Mucosa of rectum (tissue), 2 donors: ENCODE measurements around the gene PRG3.

ENCODE experiments used
- H3K27ac ChIP-seq, 2 donors: one replicate each; pipeline ENCODE4 v1.7.0; 2013; ENCODE audit warnings: inconsistent platforms in 2 of 2, low read depth in 2 of 2, low read length in 2 of 2
- H3K27me3 ChIP-seq, 2 donors: one replicate each; pipeline ENCODE4 v1.7.0; 2013; ENCODE audit warnings: low read length in 2 of 2; ENCODE audit not compliant: control insufficient read depth in 2 of 2, insufficient read depth in 2 of 2
- H3K36me3 ChIP-seq, 2 donors: one replicate each; pipeline ENCODE4 v1.7.0; 2013; ENCODE audit warnings: low read length in 2 of 2; ENCODE audit not compliant: control insufficient read depth in 2 of 2, insufficient read depth in 2 of 2
- H3K4me1 ChIP-seq, 2 donors: one replicate each; pipeline ENCODE4 v1.7.0; 2013; ENCODE audit warnings: low read length in 2 of 2, mild to moderate bottlenecking in 1 of 2; ENCODE audit not compliant: control insufficient read depth in 2 of 2, insufficient read depth in 2 of 2
- H3K4me3 ChIP-seq, 2 donors: one replicate each; pipeline ENCODE4 v1.7.0; 2013; ENCODE audit warnings: low read length in 2 of 2
- H3K9ac ChIP-seq, 2 donors: one replicate each; pipeline ENCODE4 v1.7.0; 2013; ENCODE audit warnings: low read length in 2 of 2, low read depth in 1 of 2, mild to moderate bottlenecking in 1 of 2
- H3K9me3 ChIP-seq, 2 donors: one replicate each; pipeline ENCODE4 v1.7.0; 2013; ENCODE audit warnings: low read length in 2 of 2; ENCODE audit not compliant: control insufficient read depth in 2 of 2
- donor health status: healthy.
- donor health status: Normal muscosa, but diverticular disease.

PRG3 gene

GRCh38 chr11:57422669-57423068 lies 41.7 kb upstream of the PRG3 start:
- Histone ChIP-seq H3K27ac (no peak overlapping the region), H3K9me3 (no peaks in the 10 kb centered on the region), H3K9ac (no peak overlapping the region), H3K36me3 (peaks cover 3 to 8% of the 10 kb centered on the region in 2 donors), H3K4me1 (peaks cover 27 to 28% of the 10 kb centered on the region in 2 donors), H3K27me3 (no peaks in the 10 kb centered on the region), H3K4me3 (no peak overlapping the region)

GRCh38 chr11:57421805-57422204 lies 40.9 kb upstream of the PRG3 start:
- Histone ChIP-seq H3K4me1 (peaks cover 24% of the 10 kb centered on the region in 2 donors), H3K36me3 (peaks cover 4 to 8% of the 10 kb centered on the region in 2 donors)

GRCh38 chr11:57421066-57421465 lies 40.1 kb upstream of the PRG3 start:
- Histone ChIP-seq H3K4me1 (peaks cover 16 to 20% of the 10 kb centered on the region in 2 donors), H3K27ac (no peak overlapping the region), H3K9me3 (no peaks in the 10 kb centered on the region), H3K9ac (no peak overlapping the region), H3K4me3 (no peak overlapping the region), H3K36me3 (peaks cover 4 to 8% of the 10 kb centered on the region in 2 donors), H3K27me3 (no peaks in the 10 kb centered on the region)

More at GRCh38 chr11:57421805-57422204, 40.9 kb upstream of the PRG3 start:
- H3K27me3 ChIP-seq: no peaks in the 10 kb centered on the region
- H3K9me3 ChIP-seq: no peaks in the 10 kb centered on the region
- H3K9ac ChIP-seq: no peak overlapping the region
- H3K27ac ChIP-seq: no peak overlapping the region
- H3K4me3 ChIP-seq: no peak overlapping the region

GRCh38 chr11:57419146-57419545 lies 38.2 kb upstream of the PRG3 start:
- Histone ChIP-seq H3K9me3 (no peaks in the 10 kb centered on the region), H3K9ac (no peak overlapping the region), H3K27me3 (no peaks in the 10 kb centered on the region), H3K4me3 (no peak overlapping the region), H3K36me3 (peaks cover 18 to 21% of the 10 kb centered on the region in 2 donors), H3K27ac (no peak overlapping the region), H3K4me1 (peaks cover 2 to 4% of the 10 kb centered on the region in 2 donors)

- Histone ChIP-seq H3K27me3 (no peaks in the 10 kb centered on the region), H3K4me3 (no peak overlapping the region), H3K4me1 (no peaks in the 10 kb centered on the region), H3K9ac (no peak overlapping the region), H3K9me3 (no peaks in the 10 kb centered on the region), H3K27ac (no peak overlapping the region), H3K36me3 (peaks cover 18 to 25% of the 10 kb centered on the region in 2 donors)
Observed at GRCh38 chr11:57418131-57418530, 37.2 kb upstream of the PRG3 start.

GRCh38 chr11:57417056-57417455 lies 36.1 kb upstream of the PRG3 start:
- no peak overlapping the region for H3K4me3 ChIP-seq
- no peak overlapping the region for H3K9ac ChIP-seq
- no peaks in the 10 kb centered on the region for H3K9me3 ChIP-seq
- H3K27ac ChIP-seq: no peak overlapping the region
- H3K4me1 ChIP-seq: no peaks in the 10 kb centered on the region
- no peaks in the 10 kb centered on the region for H3K27me3 ChIP-seq
- H3K36me3 ChIP-seq: peaks cover 18 to 25% of the 10 kb centered on the region in 2 donors

- no peak overlapping the region for H3K9ac ChIP-seq
- peaks cover 18 to 25% of the 10 kb centered on the region in 2 donors for H3K36me3 ChIP-seq
- no peak overlapping the region for H3K27ac ChIP-seq
- H3K4me1 ChIP-seq: no peaks in the 10 kb centered on the region
- H3K9me3 ChIP-seq: no peaks in the 10 kb centered on the region
- no peak overlapping the region for H3K4me3 ChIP-seq
- H3K27me3 ChIP-seq: no peaks in the 10 kb centered on the region
Observed at GRCh38 chr11:57416436-57416835, 35.5 kb upstream of the PRG3 start.

- Histone ChIP-seq H3K4me1 (no peaks in the 10 kb centered on the region), H3K27ac (no peak overlapping the region), H3K36me3 (peaks cover 18 to 22% of the 10 kb centered on the region in 2 donors), H3K27me3 (no peaks in the 10 kb centered on the region), H3K4me3 (no peak overlapping the region), H3K9ac (no peak overlapping the region), H3K9me3 (no peaks in the 10 kb centered on the region)
Observed at GRCh38 chr11:57414612-57415212, 33.8 kb upstream of the PRG3 start.

GRCh38 chr11:57413681-57414080 lies 32.7 kb upstream of the PRG3 start:
- H3K9ac ChIP-seq: no peak overlapping the region
- no peaks in the 10 kb centered on the region for H3K27me3 ChIP-seq
- H3K4me3 ChIP-seq: no peak overlapping the region
- no peak overlapping the region for H3K27ac ChIP-seq
- no peaks in the 10 kb centered on the region for H3K9me3 ChIP-seq
- H3K36me3 ChIP-seq: peaks cover 21 to 32% of the 10 kb centered on the region in 2 donors
- H3K4me1 ChIP-seq: no peaks in the 10 kb centered on the region

GRCh38 chr11:57410287-57410686 lies 29.3 kb upstream of the PRG3 start:
- no peak overlapping the region for H3K4me3 ChIP-seq
- no peaks in the 10 kb centered on the region for H3K4me1 ChIP-seq
- H3K27me3 ChIP-seq: no peaks in the 10 kb centered on the region
- no peak overlapping the region for H3K9ac ChIP-seq
- H3K27ac ChIP-seq: no peak overlapping the region
- peaks cover 17 to 36% of the 10 kb centered on the region in 2 donors for H3K36me3 ChIP-seq
- H3K9me3 ChIP-seq: no peaks in the 10 kb centered on the region
